Measurements from ENCODE around the gene CST8. TPM values are rescaled to one million over a fixed set of nuclear protein-coding genes. Genes with fewer than 3 reads are reported as not detected.

CST8 gene
- total RNA-seq, 4 donors from 2014 or later = not detected

- H3K4me3 ChIP-seq = no peak overlapping the region
- no peak overlapping the region for H3K27ac ChIP-seq
- no peaks in the 10 kb centered on the region for H3K27me3 ChIP-seq
- no peak for TF ChIP-seq CTCF (IDR thresholded peaks at IDR 0.05)
- TF ChIP-seq POLR2A (IDR thresholded peaks at IDR 0.05) = no peak
- DNase-seq = no peak
- no peaks in the 10 kb centered on the region for H3K36me3 ChIP-seq
- H3K4me1 ChIP-seq = no peaks in the 10 kb centered on the region
- H3K9me3 ChIP-seq = no peaks in the 10 kb centered on the region
Measured at GRCh38 chr20:23517719-23518118, 26.8 kb downstream of the CST8 start.

GRCh38 chr20:23519556-23519955 is 28.6 kb downstream of the CST8 start:
- no peak for TF ChIP-seq CTCF (IDR thresholded peaks at IDR 0.05)
- no peak for TF ChIP-seq POLR2A (IDR thresholded peaks at IDR 0.05)

GRCh38 chr20:23520185-23520584 is 29.3 kb downstream of the CST8 start:
- Histone ChIP-seq H3K27me3 (no peaks in the 10 kb centered on the region), H3K27ac (no peak overlapping the region), H3K4me3 (no peak overlapping the region), H3K4me1 (no peaks in the 10 kb centered on the region), H3K9me3 (no peaks in the 10 kb centered on the region), H3K36me3 (no peaks in the 10 kb centered on the region)
- TF ChIP-seq POLR2A (IDR thresholded peaks at IDR 0.05) (no peak), CTCF (IDR thresholded peaks at IDR 0.05) (no peak)
- DNase-seq = no peak

More at GRCh38 chr20:23519556-23519955, 28.6 kb downstream of the CST8 start:
- H3K36me3 ChIP-seq = no peaks in the 10 kb centered on the region
- no peak for DNase-seq
- no peak overlapping the region for H3K27ac ChIP-seq
- no peaks in the 10 kb centered on the region for H3K4me1 ChIP-seq
- H3K4me3 ChIP-seq = no peak overlapping the region
- no peaks in the 10 kb centered on the region for H3K27me3 ChIP-seq
- no peaks in the 10 kb centered on the region for H3K9me3 ChIP-seq

GRCh38 chr20:23524146-23524545 is 33.2 kb downstream of the CST8 start:
- H3K27ac ChIP-seq = no peak overlapping the region
- DNase-seq = no peak
- H3K27me3 ChIP-seq = no peaks in the 10 kb centered on the region
- H3K4me3 ChIP-seq = no peak overlapping the region
- TF ChIP-seq CTCF (IDR thresholded peaks at IDR 0.05) (no peak), POLR2A (IDR thresholded peaks at IDR 0.05) (no peak)
- H3K4me1 ChIP-seq = no peaks in the 10 kb centered on the region
- H3K9me3 ChIP-seq = no peaks in the 10 kb centered on the region
- H3K36me3 ChIP-seq = no peaks in the 10 kb centered on the region

GRCh38 chr20:23526850-23527249 is 35.9 kb downstream of the CST8 start:
- no peaks in the 10 kb centered on the region for H3K36me3 ChIP-seq
- H3K27ac ChIP-seq = no peak overlapping the region
- no peak for DNase-seq
- TF ChIP-seq POLR2A (IDR thresholded peaks at IDR 0.05) (no peak), CTCF (IDR thresholded peaks at IDR 0.05) (no peak)
- H3K27me3 ChIP-seq = no peaks in the 10 kb centered on the region
- no peaks in the 10 kb centered on the region for H3K9me3 ChIP-seq
- no peak overlapping the region for H3K4me3 ChIP-seq
- H3K4me1 ChIP-seq = no peaks in the 10 kb centered on the region

- no peak overlapping the region for H3K27ac ChIP-seq
- H3K4me1 ChIP-seq = no peaks in the 10 kb centered on the region
- no peak for TF ChIP-seq CTCF (IDR thresholded peaks at IDR 0.05)
- no peak for TF ChIP-seq POLR2A (IDR thresholded peaks at IDR 0.05)
- no peaks in the 10 kb centered on the region for H3K27me3 ChIP-seq
- H3K9me3 ChIP-seq = no peaks in the 10 kb centered on the region
- no peaks in the 10 kb centered on the region for H3K36me3 ChIP-seq
- no peak for DNase-seq
- H3K4me3 ChIP-seq = no peak overlapping the region
Measured at GRCh38 chr20:23528867-23529431, 38.0 kb downstream of the CST8 start.

All from Peyer's patch (tissue), 4 donors.